Heart right ventricle (tissue), 16 donors: ENCODE results near the gene MEPCE. TPM values are rescaled to one million over a fixed set of nuclear protein-coding genes. Genes with fewer than 3 reads are reported as not detected.

Experiments
- ATAC-seq, 8 donors: fragments of 200-7000 bp; cut with Tn5 transposase; one replicate each; pipeline ENCODE4 v1.9.1; 2020; ENCODE audit warnings: mild to moderate bottlenecking in 8 of 8, moderate library complexity in 8 of 8, moderate number of reproducible peaks in 1 of 8
- DNase-seq, 2 donors: peaks; one replicate each; pipeline ENCODE4 v3.0.0-alpha.2; 2020
- H3K27ac ChIP-seq, 10 donors: fragments of 200-600 bp; sonication (generic) in 2 of 10; one replicate each; pipeline versions ENCODE4 v1.5.0 to v1.8.0; 2020 to 2022; ENCODE audit warnings: mild to moderate bottlenecking in 3 of 10
- H3K27me3 ChIP-seq, 7 donors: fragments of 200-600 bp; one replicate each; pipeline ENCODE4 v1.8.0; 2021 to 2022; ENCODE audit warnings: mild to moderate bottlenecking in 2 of 7
- H3K36me3 ChIP-seq, 9 donors: fragments of 200-600 bp; sonication (generic) in 1 of 9; one replicate each; pipeline versions ENCODE4 v1.5.0 to v1.8.0; 2020 to 2022; ENCODE audit warnings: mild to moderate bottlenecking in 2 of 9
- H3K4me1 ChIP-seq, 9 donors: fragments of 200-600 bp; sonication (generic) in 1 of 9; one replicate each; pipeline versions ENCODE4 v1.5.0 to v1.8.0; 2020 to 2022; ENCODE audit warnings: mild to moderate bottlenecking in 4 of 9
- H3K4me3 ChIP-seq, 10 donors: fragments of 200-600 bp; sonication (generic) in 2 of 10; one replicate each; pipeline versions ENCODE4 v1.5.0 to v1.8.0; 2020 to 2022; ENCODE audit warnings: mild to moderate bottlenecking in 7 of 10, moderate library complexity in 2 of 10
- H3K9me3 ChIP-seq, 11 donors: fragments of 200-600 bp in 10 of 11; sonication (generic) in 2 of 11; one replicate each; pipeline versions ENCODE4 v1.5.0 to v1.8.0; 2013 to 2022; ENCODE audit warnings: mild to moderate bottlenecking in 2 of 11, control low read depth in 1 of 11, moderate library complexity in 1 of 11
- CTCF ChIP-seq, 9 donors: fragments of 200-600 bp; sonication (generic) in 2 of 9; IDR thresholded peaks; one replicate each; pipeline versions ENCODE4 v1.5.0 to v1.8.0; 2021 to 2022; ENCODE audit warnings: antibody characterized with exemption in 9 of 9, mild to moderate bottlenecking in 5 of 9, moderate library complexity in 1 of 9
- WGBS, 2 donors: extraction: QIAGEN DNeasy Blood & Tissue Kit; methylation state at CpG; one replicate each; pipeline ENCODE4 v1.1.7; 2013; ENCODE audit warnings: inconsistent platforms in 1 of 2; 5-methylcytosine and 5-hydroxymethylcytosine counted together
- intact Hi-C, 10 donors: fragments of 100-400 bp; cut with DNase I; formaldehyde crosslinking; loops; one replicate each; pipeline versions ENCODE4 v1.11.1 to v1.14.2; 2022
- polyA plus RNA-seq, 2 donors: library from polyadenylated mRNA; stranded (reverse); fragments of 200-250 nt; gene quantifications; one replicate each; pipeline ENCODE4 v1.2.3, GENCODE V29; 2013
- total RNA-seq, 10 donors: library from RNA; stranded (reverse); fragmentation: NEBNext Ultra II Directional in 3 of 10; extraction: Animal tissue kit (Norgen Biotek cat#: 25700) in 3 of 10; gene quantifications; one replicate each; pipeline versions ENCODE4 v1.2.1 to v1.2.4, GENCODE V29; 2021 to 2023
- donor health status: Arrhythmogenic right ventricular cardiomyopathy.
- donor health status: ischemic (EF 13 %, LVEDD 7.1; RV severe dilation, severe dysfunction).
- donor health status: healthy with polysubstance abuse.
- donor health status: DM: no; HTN: yes; CAD: no.
- donor health status: DM: no; HTN: no; CAD: no.
- donor health status: ischemic (EF 25% LVEDD 6.9; RV normal size, moderate dysfunction).
- donor health status: ischemic (EF 25% LVEDD 5.7; RV mildly dilated, moderate dysfunction).
- donor health status: healthy.
- donor health status: DM: yes; HTN: yes; CAD: no.
- donor health status: Ischemic cardiomyopathy.
- donor health status: ischemic (EF 35%, LVEDD 5.7; RV mildly dilated, moderate dysfunction).
- donor health status: nonischemic (EF 11% LVEDD 7.7; RV severe dilation, severe dysfunction).
- donor health status: DM: yes; HTN: yes; CAD: no.
- donor health status: PGD.
- donor health status: ischemic (EF 29% LVEDD 5.4; RV normal size, mild dysfunction).
- donor health status: nonischemic (EF 23%, LVEDD 6.1; RV moderate dilation, normal function).

The MEPCE gene
- total and polyA plus RNA-seq, 12 donors = 15.1 to 27.7 (median 22.7) TPM

- TF ChIP-seq CTCF (IDR thresholded peaks at IDR 0.05) = no peak
- Histone ChIP-seq H3K27me3 (no peaks in the 10 kb centered on the region), H3K27ac (no peak overlapping the region), H3K4me3 (no peak overlapping the region), H3K36me3 (peaks cover 0 to 15% (median 3%) of the 10 kb centered on the region in 9 donors), H3K9me3 (no peaks in the 10 kb centered on the region), H3K4me1 (peaks cover 6 to 24% (median 21%) of the 10 kb centered on the region in 9 donors)
- DNase-seq (no peak), ATAC-seq (no peak)
- intact Hi-C loops = no loop called here
Measured at GRCh38 chr7:100426516-100426915, 3.1 kb upstream of the MEPCE start.

- H3K4me3 ChIP-seq = peak overlapping the region in 9 of 10 donors; percentile 77 to 98 (median 92)
- DNase-seq = peak in 1 of 2 donors; percentile 33
- no peaks in the 10 kb centered on the region for H3K9me3 ChIP-seq
- no peak for TF ChIP-seq CTCF (IDR thresholded peaks at IDR 0.05)
- 41 to 44% methylated on average over 16 of the region's 16 CpGs for WGBS, 2 donors
- peaks cover 0 to 25% (median 3%) of the 10 kb centered on the region in 9 donors for H3K36me3 ChIP-seq
- H3K27ac ChIP-seq = peak overlapping the region; percentile 98 to 100 (median 99)
- no peaks in the 10 kb centered on the region for H3K27me3 ChIP-seq
- peaks cover 6 to 36% (median 34%) of the 10 kb centered on the region in 9 donors for H3K4me1 ChIP-seq
- intact Hi-C loops = no loop called here
- no peak for ATAC-seq
Measured at GRCh38 chr7:100427762-100428198, 1.9 kb upstream of the MEPCE start.

DNA sequence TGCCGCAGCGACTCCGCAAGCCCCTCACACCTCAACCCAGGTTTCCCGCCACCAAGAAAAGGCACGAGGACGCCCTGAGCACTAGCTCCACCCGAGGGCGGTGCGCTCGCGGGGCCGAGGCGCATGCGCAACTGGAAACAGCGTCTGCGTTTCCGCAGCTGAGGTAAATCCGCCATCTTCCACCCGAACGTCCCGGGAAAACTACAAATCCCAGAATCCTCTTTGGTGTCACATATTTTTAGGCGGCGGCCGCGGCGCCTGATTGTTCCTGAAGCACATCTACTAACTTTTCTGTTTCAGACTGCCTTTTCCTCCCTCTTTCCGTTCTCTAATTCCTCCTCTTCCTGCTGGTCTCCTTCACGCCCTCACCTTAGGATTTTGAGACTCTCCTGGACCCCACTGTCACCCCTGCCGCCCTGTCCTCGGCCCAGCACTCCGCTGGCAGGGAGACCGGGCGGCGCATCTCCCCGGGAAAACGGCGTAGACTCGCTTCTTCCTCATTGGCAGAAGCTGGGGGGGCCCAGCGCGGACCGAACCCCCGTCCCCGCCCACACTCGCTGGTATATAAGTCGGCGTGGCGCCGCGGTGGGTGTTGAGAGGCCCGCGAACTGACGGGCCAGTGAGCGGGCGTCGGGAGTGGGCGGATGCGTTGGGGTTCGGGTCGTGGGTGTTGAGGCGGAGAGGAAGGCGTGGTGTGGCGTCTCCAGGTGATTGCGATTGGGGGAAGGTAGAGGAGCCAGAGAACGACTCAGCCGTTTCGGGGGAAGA, 1.2 kb upstream of the MEPCE start, which contains the start of gene ZCWPW1:
Gene ZCWPW1 (minus strand): TSS at position 505 of the 768 bp plus-strand sequence. CDS start 8,054 bp downstream, outside the sequence.
- TF ChIP-seq CTCF (IDR thresholded peaks at IDR 0.05) = peak in 2 of 9 donors; percentile 6 to 11
- Histone ChIP-seq H3K27ac (peak within 1 kb of the TSS; percentile 98 to 100 (median 99)), H3K27me3 (no peaks in the 10 kb centered on the region), H3K9me3 (no peaks in the 10 kb centered on the region), H3K4me3 (peak within 1 kb of the TSS; percentile 77 to 100 (median 92)), H3K4me1 (peaks cover 6 to 42% (median 36%) of the 10 kb centered on the region in 9 donors), H3K36me3 (peaks cover 0 to 31% (median 6%) of the 10 kb centered on the region in 9 donors)
- peak; percentile 63 to 79 (median 74) for ATAC-seq
- intact Hi-C loops = no loop called here
- DNase-seq = peak; percentile 96 to 97
- WGBS, 2 donors = 1% methylated on average over 66 of the region's 66 CpGs

DNA sequence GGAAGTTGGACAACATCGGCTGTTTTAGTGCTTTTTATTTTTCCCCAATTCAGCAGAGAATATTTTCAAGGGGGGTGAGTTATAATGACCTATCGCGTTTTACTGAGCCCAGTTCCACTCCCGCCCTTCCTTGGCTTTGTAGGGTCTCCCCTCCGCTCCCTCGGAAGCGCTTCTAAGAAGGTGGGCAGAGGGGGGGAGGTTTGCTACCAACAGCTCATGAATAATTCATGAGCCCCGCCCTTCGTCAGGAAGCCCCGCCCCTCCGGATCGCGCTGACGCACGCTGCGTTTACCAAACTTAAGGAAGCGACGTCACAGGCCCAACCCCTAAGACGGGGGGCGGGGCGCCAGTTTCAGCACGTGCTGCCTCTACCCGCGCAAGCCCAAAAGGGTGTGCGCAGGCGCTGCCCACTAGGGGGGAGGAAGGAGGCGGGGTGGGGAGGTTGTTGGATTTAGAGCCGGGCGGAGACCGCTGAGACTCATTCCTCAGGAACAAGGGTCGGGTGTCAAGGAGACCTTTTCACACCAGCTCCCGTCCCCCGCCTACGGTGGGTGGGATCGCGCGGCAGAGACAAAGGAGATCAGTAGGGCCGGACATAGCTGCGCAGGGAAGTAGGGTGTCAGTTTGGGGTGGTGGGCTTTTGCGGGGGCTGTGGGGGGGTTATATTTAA, 529 bp upstream of the MEPCE start:
- Histone ChIP-seq H3K9me3 (no peaks in the 10 kb centered on the region), H3K4me3 (peak overlapping the region; percentile 77 to 100 (median 92)), H3K27me3 (no peaks in the 10 kb centered on the region), H3K27ac (peak overlapping the region; percentile 98 to 100 (median 99)), H3K36me3 (peaks cover 0 to 38% (median 13%) of the 10 kb centered on the region in 9 donors), H3K4me1 (peaks cover 6 to 49% (median 36%) of the 10 kb centered on the region in 9 donors)
- WGBS, 2 donors = 0 to 1% methylated on average over 39 to 40 of the region's 40 CpGs
- peak in 7 of 9 donors; percentile 2 to 35 (median 14) for TF ChIP-seq CTCF (IDR thresholded peaks at IDR 0.05)
- intact Hi-C loops = no loop called here
- ATAC-seq = peak; percentile 78 to 90 (median 86)
- DNase-seq = peak; percentile 100
